GM21528 (cell line): ENCODE data around the gene CNGA1.

Experiments
- ATAC-seq: cut with Tn5 transposase; IDR thresholded peaks from one replicate; pipeline ENCODE4 v1.9.1; 2021; ENCODE audit warnings: mild to moderate bottlenecking, moderate library complexity; ENCODE audit not compliant: unreplicated experiment, low FRiP score

Gene CNGA1

GRCh38 chr4:47914220-47914925 lies 102.1 kb downstream of the CNGA1 start, which contains the start of gene NFXL1:
NFXL1 (minus strand) TSS chr4:47914583; CDS start chr4:47914203, 380 bp downstream.
- ATAC-seq = peak; percentile 99

- peak; percentile 28 for ATAC-seq
Observed at GRCh38 chr4:47913861-47914219, 102.6 kb downstream of the CNGA1 start.

GRCh38 chr4:47913330-47913729 lies 103.2 kb downstream of the CNGA1 start:
- no peak for ATAC-seq

- ATAC-seq = no peak
Observed at GRCh38 chr4:47907089-47907646, 109.3 kb downstream of the CNGA1 start.

- ATAC-seq = no peak
Observed at GRCh38 chr4:47899639-47900038, 116.8 kb downstream of the CNGA1 start.

GRCh38 chr4:47891928-47892327 lies 124.6 kb downstream of the CNGA1 start:
- no peak for ATAC-seq
